Measurements from ENCODE around the gene AUTS2. TPM values are rescaled to one million over a fixed set of nuclear protein-coding genes. Genes with fewer than 3 reads are reported as not detected.

Gene AUTS2
- total RNA-seq, 1 experiment from 2014 or later: 4.6 TPM

DNA sequence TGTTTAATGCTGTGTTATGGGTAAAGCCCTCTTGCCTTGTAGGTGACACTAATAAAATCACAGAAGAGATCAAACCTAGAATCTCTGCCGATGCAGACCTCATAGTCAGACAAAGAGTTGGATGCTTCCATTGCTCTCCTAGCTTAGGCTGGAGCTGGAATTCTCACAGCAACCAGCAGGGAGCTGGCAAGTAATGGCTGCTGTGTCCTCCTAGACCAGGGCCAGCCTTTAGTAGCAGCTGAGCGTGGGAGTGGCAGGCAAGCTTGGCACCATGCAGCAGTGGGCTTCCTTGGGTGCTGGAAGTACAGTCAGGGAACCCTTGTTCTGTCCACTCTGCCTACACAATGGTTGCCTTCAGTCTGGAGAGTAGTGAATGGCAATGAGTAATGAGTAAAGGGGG is 935.3 kb downstream of the AUTS2 start:
- DNase-seq (ENCODE audit: low read depth): no peak

DNA sequence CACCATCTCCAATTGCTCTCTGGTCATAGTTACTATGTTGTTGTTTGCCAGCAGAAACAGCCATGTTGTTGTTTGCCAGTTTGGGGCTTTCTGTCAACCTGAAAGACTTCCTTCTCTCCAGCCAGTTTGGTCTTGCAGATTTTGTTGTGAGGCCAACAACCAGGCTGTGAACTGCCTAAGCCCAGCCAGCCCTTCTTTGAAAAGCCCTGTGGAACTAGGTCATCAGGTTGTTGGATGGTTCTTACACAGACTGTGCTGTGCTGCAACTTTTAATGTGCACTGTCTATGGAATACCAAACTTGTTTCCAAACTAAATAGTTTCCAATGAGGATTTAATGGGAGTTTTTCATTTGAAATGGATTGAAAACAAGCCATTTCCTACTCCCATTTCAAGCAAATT is 940.9 kb downstream of the AUTS2 start:
- no peak for DNase-seq (ENCODE audit: low read depth)

DNA sequence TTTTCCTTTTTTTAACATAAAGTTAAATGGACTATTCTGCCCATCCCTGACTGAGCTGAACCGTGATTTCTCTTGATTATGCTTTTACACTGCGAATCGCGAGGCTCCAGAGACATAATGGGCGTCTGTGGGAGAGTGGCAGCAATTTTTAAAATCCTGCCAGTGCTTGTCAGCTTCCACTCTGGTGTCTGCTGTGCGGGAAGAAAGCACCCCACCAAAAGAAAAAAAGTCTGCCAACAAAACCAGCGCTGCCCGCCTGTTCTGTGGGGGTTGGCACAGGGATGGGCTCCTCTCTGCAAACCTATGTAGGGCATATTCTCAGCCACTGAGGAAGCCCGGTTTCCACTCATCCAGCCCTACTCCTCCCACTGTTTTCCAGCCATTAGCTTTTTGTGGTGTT is 941.3 kb downstream of the AUTS2 start:
- DNase-seq (ENCODE audit: low read depth): no peak

DNA sequence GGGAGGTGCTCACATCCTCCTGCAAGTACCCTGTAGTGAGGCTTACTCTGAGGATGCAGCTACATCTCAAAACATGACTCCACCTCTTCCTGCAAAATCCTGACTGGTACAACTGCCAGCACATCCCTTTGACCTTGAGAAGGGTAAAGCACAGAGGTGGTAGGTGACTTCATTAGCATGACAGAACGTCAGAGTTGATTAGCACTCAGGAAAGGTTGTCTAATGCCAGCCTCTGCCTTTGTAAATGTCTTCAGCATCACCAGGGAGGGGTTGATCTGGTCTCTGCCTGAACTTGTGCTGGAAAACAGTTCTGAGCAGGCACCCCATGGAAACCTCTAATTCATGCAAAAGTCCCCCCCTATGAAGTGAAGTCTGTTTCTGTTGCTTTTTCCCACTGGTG is 942.4 kb downstream of the AUTS2 start:
- no peak for DNase-seq (ENCODE audit: low read depth)

DNA sequence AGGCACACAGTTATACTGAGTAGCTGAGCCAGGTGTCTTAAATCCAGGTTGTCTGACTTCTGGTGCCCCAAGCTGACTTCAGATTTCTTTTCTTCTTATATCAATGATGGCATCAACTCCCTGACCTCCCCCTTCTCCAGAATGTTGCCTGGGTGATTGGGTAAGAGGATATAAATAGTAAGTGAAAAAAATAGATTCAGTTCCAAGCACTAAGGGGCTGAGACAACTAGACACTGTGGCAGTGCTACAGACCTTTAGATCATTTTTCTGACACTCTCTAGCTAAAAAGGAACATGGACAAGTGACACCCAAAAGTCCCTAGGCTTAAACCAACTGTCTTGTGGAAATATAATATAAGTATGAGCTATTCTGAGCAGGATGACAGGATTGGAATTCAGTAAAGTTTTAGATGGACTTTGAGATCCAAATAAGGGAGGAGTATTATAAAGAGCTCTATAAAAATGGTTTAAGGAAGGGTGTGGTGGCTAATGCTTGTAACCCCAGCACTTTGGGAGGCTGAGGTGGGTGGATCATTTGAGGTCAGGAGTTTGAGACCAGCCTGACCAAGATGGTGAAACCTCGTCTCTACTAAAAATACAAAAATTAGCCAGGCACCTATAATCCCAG is 944.6 kb downstream of the AUTS2 start:
- no peak for DNase-seq (ENCODE audit: low read depth)

DNA sequence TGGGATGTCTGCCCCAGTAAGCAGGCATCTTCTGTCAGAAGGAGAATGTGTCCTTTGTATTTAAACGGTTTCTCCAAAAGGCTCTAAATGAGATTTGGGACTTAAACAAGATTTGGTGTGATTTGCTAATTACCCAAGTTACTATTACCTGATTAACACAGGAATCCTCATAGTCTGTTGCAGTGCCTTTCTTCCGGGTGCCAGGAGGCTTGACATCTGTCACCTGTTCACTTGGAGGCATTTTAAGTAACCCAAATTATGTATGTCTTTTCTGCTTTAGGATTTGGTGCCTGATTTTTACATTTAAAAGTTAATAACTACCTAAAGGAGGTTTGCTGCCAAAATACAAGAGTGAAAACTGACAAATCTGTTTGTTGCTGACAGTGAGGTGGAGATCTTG is 945.7 kb downstream of the AUTS2 start:
- DNase-seq (ENCODE audit: low read depth): no peak

DNA sequence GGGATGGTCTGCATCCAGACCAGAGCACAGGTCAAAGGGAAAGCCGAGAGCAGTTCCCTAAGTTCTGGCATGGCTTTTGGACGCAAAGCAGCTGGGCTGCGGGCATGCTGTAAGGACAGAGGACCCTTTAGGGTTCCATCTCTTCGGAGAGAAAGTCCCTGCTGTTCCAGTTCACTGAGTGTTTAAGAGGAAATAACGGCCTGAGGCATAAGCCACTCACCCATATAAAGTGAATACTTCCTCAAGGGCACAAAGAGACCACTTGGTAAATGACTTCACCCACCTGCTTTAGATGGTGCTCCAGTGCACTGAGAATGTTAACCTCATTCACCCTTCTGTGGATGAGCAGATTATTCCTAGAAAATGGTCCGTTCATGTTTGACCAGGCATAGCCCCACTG is 946.9 kb downstream of the AUTS2 start:
- no peak for DNase-seq (ENCODE audit: low read depth)

DNA sequence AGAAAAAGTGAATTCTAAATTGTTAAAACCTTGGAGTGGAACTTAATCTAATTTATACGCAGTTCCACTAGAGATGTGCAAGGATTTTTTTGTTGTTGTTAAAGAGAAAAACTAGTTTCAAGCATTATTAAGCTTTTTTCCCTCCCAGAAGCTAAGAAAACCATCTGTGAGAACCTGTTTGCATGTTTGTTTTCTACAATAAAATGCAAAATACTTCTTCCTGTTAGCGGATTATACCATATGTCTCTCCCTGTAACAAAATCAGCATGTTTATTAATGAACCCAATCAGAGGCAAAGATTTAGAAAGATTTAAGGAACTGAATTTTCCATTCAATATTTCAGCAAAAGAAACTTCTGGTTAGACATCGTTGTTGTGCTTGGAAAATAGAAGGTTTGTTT is 953.9 kb downstream of the AUTS2 start:
- DNase-seq (ENCODE audit: low read depth): no peak

DNA sequence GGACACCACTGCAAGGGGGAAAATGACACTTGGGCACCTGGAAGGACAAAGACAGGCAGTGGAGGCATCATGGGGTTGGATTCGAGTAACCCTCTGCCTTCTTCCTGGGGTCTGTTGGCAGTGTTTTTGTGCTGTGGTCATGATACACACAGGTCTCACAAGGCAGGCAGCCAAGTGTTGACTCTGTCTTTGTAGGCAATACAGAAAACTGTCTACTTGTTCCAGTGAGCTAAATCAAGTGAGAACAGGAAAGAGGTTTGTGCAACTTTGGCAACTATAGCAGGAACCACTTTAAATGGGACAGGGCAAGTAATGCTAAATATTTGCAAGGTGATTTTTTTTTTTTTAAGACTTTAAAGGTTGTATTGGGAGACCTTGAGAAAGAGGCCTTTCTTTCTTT is 955.1 kb downstream of the AUTS2 start:
- no peak for DNase-seq (ENCODE audit: low read depth)

DNA sequence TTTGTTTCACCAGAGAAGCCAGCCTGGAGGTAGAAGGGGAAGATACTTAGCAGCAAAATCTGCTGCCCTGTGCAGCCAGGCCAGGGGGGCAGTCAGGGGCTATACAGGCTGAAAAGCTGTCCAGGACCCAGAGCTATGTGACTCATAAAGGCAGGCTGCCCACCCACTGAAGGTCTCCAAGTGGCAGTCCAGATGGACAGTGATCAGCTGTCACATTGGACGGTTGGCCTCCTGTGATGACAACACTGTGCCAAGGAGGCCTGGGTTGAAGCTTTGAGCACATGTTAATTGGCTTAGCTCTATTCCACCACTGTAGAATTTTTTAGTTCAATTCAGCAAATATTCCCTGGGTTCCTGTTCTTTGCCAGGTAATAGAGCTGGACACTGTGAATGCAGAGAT is 956.4 kb downstream of the AUTS2 start:
- DNase-seq (ENCODE audit: low read depth): no peak

DNA sequence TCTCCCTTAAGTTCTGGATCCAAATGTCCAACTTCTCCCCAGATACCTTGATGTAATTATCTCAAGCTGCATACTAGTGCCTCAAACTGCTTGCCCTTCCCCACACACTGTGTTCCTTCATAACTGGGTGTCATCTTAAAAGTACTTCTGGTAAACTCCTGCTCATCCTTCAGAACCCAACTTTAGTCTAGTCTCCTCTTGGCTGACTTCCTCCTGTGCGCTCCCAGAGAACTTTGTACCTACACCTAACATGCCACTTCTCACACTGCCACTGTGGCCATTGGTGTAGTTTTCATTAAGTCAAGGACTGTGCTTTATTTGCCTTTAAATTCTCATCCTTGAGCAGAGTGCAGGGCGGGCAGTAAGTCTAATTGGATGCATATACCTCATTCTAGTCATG is 958.5 kb downstream of the AUTS2 start:
- DNase-seq (ENCODE audit: low read depth): no peak

DNA sequence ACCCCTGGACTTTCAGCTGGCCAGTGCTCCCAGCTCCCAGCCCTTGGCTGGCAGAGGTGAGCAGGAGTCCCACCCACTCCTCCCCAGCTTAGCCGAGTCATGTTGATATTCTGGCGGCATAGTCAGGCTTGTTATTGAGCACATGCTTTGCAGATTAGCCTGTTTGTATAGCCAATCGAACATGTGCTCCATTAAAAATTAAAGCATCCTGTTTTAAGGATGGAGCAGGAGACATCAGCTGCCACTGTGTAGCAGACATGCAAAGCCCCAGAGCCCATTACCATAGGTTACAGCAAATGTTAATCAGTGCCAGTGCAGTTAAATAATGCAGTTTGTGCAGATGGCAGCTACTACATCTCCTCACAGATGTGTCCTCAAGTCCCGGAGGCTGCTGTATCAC is 959.1 kb downstream of the AUTS2 start:
- no peak for DNase-seq (ENCODE audit: low read depth)

DNA sequence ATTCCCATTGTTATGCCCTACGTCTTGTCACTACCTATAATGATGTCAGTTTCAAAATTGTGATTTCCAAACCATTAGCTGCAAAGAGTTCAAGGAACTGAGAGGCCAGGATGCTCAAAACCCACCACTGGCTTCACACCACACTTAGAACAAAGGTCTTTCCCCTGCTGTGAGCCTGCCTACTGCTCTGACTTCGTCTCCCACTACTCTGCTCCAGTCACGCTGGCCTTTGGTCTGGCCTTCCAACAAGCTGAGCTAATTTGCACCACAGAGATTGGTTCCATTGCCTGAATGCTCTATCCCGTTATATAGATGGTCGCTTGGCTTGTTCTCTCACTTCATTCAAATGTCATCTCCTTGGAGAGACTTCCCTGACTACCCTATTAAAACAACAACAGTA is 961.5 kb downstream of the AUTS2 start:
- no peak for DNase-seq (ENCODE audit: low read depth)

DNA sequence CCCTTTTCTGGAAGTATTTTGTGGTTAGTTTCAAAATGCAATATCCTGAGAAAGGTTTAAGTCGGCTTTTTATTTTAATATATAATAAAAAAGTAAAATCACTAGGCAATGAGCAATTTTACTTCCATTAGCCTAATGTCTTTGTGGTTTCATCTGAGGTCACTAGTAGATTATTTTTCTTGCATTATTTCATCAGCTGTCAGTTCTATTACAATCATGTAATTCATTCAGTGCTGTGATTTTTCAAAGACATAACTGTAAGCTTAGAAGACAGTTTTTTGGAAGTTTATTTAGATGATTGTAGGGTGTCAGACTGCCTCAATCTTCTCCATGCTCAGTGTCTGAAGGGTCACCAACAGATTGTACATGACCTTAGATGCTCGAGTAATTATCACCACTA is 965.7 kb downstream of the AUTS2 start:
- no peak for DNase-seq (ENCODE audit: low read depth)

DNA sequence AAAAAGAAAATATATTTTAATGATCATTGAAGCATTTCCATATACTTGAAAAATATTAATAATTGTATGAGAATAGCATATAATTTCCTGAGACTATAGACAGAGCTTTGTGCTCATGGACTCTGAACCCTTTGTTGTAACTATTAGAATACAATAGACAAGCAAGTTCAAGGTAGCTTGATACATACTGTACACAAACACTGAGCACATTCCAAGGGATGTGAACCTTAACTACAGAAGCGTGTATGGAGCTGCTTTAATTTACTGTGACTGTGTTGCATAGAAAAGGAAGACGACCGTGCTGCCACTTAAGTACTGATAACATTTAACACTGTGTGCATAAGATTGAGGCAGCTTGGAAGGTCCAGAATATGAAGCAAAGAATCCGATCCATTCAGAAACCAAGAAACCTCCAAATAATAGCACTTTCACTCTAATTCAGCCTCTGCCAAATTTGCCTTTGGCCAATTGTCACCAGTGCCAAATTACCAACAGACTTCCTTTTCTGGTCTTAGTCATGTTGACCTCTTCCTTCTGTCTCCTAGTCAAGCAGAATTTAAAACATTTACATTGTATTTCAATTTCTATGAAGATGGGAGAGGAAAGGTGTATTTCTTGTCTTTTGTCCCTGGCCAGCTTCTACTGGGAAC is 967.6 kb downstream of the AUTS2 start:
- DNase-seq (ENCODE audit: low read depth): no peak

DNA sequence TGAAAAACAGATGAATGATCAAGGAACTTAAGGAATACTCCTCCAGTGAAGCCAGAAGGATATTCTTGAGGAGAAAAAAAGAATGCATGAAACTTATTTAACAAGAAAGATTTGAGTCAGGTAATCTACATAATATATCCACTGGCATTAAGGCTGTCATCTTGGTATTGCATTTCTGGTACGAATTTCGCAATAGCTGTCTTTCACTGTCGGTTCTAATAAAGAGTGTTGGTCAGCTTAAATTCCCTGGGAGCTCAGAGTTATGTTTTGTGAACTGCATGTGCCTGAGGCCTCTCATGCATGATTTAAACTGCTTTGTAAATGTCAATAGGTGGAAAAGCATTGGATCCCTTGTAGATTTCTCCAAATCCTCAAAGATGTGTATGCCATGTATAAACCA is 968.4 kb downstream of the AUTS2 start:
- no peak for DNase-seq (ENCODE audit: low read depth)

DNA sequence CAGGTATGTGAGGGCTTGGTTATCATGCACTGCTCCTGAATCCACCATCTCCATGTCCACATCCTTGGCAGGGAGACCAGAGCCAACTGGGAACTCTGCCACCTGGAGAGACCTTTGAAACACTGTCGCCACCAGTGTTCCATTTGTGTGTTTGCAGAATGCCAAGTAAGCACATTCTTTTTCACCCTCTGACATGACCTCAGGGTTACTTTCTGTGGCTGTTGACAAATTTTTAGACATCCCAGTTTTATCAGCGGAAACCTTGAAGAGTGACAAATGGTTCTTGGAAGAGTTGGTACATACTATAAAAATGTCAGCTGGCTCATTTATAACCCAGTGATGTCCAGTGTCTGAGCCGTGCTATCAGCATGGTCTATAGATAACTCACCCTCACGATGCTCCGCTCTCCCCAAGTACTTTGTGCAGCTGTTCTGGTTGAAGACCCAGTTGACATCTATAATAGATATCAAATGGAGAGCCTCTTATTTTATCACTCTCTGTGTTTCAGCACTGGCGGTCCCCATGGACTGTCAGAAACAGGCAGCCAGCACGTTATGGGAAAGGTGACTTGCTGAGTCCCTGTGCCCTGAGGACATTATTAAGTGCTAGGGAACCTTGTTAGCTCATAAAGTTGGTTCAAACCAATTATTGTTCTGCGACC is 970.5 kb downstream of the AUTS2 start:
- no peak for DNase-seq (ENCODE audit: low read depth)

DNA sequence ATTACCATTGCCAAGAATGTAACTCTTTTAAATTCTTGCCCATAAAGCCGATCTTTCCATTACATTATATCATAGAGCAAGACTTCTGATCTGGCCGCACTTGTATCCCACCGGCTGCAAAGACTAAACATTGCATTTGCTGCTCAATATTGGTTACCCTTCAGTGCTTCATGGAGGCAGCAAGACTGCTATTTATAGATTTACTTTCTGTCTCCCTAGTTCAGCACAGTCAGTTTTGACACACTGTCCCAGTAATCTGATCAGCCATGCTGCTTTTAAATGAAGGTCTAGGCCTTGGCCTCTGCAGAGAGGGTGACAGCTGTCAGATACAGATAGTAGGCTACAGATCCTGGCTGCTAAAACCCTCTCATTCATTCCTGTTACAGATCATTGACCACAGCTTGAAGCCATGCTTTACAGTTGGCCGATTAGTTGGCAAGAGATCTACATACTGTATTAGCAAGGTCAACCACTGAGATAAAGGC is 971.1 kb downstream of the AUTS2 start:
- DNase-seq (ENCODE audit: low read depth): no peak

DNA sequence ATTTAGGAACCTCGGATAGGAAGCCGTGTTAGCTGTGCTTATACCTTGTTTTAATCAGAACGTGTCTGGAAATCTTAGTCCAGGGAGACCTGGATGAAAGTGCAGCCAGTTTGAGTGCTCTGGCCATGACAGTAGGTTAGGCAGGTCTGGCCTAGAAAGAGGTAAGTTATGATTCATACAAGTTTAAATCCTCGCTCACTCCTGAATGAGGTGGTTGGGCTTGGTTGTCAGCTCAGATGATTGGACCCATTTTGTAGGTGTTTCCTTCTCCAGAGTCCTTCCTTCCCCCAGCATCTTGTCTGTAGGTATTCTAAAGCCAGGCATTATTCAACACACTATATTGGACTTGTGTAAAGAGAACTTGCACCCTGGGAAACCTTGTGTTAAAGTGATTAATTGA is 971.8 kb downstream of the AUTS2 start:
- DNase-seq (ENCODE audit: low read depth): no peak

DNA sequence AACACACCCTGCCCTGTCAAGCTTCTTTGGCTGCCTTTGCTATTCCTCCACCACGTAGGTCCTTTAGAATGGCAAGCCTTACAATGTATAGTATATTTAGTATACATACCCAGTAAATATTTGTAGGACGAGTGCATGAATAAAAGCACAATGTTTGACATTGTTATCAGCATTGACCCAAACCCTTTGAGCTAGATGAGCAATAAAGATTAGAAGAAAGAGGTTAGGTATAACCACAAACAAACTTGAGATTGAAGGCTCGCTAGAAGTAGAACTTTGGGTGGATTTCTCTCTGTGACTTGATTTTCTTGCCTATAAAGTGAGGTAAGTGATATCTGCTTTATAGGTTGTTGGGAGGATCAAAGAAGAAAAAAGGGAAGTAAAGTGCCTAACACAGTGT is 972.7 kb downstream of the AUTS2 start:
- no peak for DNase-seq (ENCODE audit: low read depth)

DNA sequence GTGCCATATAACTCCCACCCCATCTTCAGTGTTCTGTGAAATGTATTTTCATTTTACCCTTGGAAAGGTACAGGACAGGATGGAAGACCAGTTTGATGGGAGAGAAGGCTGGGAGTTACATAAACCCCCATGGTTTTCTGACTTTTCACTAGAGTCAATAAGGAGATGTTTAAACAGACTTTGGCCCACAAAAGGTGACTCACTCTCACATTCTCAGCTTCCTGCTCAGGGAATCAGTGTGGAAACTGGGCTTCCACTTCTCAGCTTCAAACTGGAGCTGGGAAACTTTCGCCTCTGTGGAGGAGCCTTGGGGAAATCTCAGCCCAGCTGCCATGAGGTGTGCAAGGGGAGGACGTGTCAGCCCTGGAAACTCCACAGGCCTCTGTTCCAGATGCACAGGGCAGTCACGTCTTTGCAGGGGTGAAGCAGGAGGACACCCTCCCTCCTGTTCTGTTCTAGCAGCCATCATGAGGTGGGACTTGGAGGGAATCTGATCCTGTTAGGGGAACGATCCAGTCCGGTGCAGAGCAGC is 973.2 kb downstream of the AUTS2 start:
- DNase-seq (ENCODE audit: low read depth): no peak

DNA sequence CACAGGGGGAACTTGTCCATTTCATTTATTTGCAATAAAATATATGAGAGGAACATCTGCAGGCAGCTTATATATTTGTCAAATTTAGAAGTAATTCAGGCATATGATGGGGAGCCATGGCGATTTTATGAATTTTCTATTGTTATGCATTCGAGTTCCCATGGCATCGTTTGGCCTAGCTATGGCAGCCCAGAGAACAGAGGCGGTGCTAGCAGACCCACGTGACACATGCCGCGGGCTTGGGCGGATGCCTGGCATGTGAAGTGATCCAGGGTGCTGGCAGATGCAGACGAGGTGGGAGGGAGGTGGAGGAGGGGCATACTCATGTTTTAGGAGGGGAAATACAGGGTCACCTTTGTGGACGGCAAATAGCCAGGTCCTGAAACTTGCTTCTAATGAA is 973.7 kb downstream of the AUTS2 start:
- no peak for DNase-seq (ENCODE audit: low read depth)

DNA sequence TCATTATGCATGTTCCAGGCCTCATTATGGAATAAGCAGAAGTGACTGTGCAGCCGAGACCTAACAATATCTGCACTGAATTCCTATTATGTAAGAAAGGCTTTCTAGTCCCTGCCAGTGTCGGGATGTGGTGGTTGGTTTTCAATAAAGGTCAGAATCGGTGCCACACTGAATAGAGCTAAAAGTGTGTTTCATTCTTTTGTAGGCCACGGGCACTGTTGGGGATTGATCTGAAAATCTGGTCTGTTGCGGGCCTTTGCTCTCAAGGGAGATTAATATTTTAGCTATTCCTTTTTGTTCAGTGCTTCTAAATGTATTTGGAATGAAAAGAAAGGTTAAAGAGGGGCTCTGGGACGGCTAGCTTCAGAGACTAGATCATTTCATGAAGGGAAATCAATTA is 974.3 kb downstream of the AUTS2 start:
- no peak for DNase-seq (ENCODE audit: low read depth)

Measured in LHCN-M2 (cell line).